ENCODE measurements around the gene LRRC2.
"Not testable (repeated sequence)": the region's sequence is repeated elsewhere in the genome, so short reads cannot be mapped to it uniquely, and the experiment has no call there.

The LRRC2 gene

GRCh38 chr3:46496746-46497555, 69.2 kb downstream of the LRRC2 start:
- DNase-seq, result peak; percentile 29

- peak; percentile 80 for DNase-seq
Measured at GRCh38 chr3:46495901-46496456, 70.1 kb downstream of the LRRC2 start.

- DNase-seq, result not testable (repeated sequence)
Measured at GRCh38 chr3:46494491-46494890, 71.6 kb downstream of the LRRC2 start.

DNA sequence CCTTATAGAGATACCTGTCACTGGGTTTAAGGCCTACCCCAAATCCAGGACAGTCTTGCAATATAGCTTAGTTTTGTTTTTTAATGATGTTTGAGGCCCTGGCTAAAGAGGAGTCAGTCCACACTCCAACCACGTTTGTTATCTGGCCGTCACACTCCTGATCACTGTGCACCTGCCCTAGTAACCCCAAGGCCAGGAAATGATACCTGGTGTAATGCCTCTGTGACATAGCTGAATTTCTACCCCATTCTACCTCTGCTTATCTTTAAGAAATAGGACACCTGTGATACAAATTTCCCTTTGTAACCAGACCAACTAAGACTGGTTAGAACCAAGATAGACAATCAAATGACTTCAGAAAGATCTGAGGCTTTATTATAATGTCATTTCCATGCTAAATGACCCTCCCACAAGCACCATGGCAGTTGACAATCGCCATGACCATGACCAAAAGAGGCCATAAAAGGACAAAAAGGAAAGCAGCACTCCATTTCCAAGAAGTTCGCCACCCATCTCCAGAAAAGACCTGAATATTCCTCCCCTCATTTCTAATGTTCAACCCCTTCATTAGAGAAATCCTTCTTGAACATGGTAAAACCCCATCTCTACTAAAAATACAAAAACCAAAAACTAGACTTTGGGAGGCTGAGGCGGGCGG, 73.1 kb downstream of the LRRC2 start:
- no peak for DNase-seq

- no peak for DNase-seq
Measured at GRCh38 chr3:46491089-46492070, 74.7 kb downstream of the LRRC2 start.

GRCh38 chr3:46490338-46491084, 75.6 kb downstream of the LRRC2 start:
- no peak for DNase-seq

- peak; percentile 22 for DNase-seq
Measured at GRCh38 chr3:46489875-46490274, 76.2 kb downstream of the LRRC2 start.

DNA sequence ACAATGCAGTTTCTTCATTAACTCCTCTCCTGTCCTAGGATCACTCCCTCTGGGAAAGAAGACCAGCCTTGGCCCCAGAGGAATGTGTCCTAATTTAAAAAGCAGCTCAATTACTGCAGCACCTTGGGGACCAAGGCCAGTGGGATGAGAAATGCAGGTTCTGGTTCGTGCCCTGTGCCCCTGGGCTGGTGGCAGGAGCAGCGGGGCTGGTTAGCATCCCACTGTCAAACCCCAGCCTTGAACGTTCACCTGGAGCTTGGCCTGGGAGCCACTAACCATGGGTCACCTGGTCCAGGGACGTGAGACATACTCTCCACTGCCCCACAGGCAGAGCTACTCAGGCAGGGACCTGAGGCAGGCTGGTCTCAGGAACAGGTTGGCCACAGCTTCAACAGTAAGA, 76.7 kb downstream of the LRRC2 start:
- DNase-seq, result no peak

GRCh38 chr3:46488735-46489361, 77.3 kb downstream of the LRRC2 start:
- peak; percentile 87 for DNase-seq

- no peak for DNase-seq
Measured at GRCh38 chr3:46485779-46486175, 80.3 kb downstream of the LRRC2 start.

GRCh38 chr3:46484911-46485778, 81.0 kb downstream of the LRRC2 start:
- no peak for DNase-seq

GRCh38 chr3:46484388-46484787, 81.7 kb downstream of the LRRC2 start:
- no peak for DNase-seq

- no peak for DNase-seq
Measured at GRCh38 chr3:46483825-46484224, 82.3 kb downstream of the LRRC2 start.

DNA sequence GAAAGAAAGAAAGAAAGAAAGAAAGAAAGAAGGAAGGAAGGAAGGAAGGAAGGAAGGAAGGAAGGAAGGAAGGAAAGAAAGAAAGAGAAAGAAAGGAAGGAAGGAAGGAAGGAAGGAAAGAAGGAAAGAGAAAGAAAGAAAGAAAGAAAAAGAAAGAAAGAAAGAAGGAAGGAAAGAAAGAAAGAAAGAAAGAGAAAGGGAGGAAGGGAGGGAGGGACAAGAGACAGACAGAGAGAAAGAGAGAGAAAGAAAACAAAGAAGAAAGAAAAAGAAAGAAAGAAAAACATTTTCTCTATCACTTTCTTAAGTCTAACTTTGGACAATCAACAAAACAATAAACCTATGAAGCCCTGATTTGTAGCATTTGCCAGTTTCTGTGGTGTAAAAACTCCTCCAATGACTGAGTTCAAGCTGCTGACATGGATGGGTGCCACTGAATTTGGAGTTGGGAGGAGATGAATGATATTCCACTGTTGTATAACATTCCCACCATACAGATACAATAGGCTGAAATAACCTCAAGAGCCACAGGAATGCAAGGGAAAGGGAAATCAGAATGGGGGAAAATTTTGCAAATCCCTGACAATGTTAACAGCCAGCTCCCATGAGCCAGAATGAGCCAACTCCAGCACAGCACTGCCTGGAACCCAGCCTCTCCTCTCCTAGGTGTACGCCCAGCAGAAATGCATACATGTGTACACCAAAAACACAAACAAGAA, 83.3 kb downstream of the LRRC2 start:
- DNase-seq, result peak; percentile 91

DNA sequence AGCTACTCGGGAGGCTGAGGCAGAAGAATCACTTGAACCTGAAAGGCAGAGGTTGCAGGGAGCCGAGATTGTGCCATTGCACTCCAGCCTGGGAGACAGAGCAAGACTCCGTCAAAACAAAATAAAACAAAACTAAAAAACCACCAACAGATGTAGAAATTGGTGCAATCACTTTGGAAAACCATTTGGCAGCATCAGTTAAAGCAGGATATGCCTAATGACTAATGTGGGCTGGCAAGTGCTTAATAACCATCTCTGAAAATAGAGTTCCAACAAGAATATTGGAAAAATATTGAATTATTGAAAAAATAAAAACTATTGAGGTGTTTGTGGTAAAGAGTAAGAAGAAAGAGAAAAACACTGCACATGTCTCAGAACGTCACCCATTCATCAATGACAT, 84.5 kb downstream of the LRRC2 start:
- no peak for DNase-seq

DNA sequence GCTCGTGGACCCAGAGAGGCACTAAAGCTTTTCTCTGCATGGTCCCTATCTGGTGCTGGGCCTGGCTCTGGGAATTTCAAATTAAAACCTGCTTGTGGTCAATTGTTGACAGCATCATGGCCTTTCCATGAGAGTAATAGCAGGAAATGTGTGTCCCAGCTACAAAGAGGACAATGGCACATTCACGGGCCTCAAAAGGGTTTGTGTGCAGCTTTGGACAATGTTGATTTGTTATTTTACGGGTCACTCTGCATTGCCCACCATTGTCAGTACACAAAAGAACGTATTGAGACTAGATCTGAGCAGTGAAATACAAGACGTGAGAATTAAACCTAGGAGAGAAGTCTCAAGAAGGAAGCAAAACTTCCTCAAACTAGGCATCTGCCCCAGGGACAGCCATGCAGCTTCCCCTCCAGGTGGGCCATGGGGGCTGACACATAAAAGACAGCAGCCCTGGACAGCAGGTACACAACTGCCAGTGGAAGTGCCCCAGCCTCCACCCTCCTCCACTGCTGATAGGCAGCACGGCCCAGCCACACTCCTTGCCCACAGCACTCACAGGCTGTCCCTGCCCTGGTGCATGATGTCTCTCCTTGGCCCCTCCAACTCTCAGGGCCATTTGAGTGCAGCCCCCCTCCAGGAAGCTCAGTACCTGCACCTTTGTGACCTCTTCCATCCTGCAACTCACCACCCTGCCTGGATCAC, 85.5 kb downstream of the LRRC2 start:
- DNase-seq, result no peak

DNA sequence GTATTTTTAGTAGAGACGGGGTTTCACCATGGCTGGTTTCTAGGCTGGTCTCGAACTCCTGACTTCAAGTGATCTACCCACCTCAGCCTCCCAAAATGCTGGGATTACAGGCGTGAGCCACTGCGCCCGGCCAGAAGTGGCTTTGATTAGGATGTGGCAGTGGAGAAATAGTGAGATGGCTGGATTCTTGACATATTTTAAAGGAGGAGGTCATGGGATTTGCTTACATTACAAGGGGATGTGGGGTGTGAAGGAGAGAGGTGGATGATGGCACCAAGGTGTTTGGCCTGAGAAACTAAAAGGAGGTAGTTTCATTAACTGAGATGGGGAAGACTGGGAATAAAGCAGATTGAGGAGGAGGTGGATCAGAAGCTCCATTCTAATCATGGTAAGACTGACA, 86.4 kb downstream of the LRRC2 start:
- DNase-seq, result peak; percentile 26

DNA sequence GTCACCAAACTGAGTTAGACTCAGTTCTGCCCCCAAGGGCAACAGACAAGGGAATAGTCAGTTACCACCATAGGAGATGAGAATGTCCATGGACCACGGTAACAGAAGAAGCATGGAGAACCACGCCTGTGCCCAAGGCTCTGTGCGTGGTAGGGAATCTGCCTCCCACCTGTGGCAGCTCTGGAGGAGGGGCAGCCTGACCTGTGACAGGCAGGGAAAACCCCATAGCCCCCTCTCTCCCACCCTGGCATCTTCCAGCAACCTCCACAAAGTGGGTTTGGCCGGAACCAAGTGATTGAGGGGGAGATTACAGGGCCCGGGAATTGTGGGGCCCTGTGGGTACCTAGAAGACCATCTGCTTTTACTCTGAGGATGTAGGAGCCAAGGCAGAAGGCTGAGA, 87.1 kb downstream of the LRRC2 start:
- DNase-seq, result no peak

GRCh38 chr3:46478341-46478740, 87.8 kb downstream of the LRRC2 start:
- no peak for DNase-seq
